HCT116 (cell line): ENCODE measurements around the gene TMEM134.

Experiments
- CTCF ChIP-seq, 3 experiments: fragments of 200-600 bp in 1 of 3; sonication (generic) in 1 of 3; IDR thresholded peaks in 2 of 3; conservative IDR thresholded peaks in 1 of 3; 2 replicates each; pipeline ENCODE4 v1.5.1; 2012 to 2017; ENCODE audit warnings: low read depth in 2 of 3, low read length in 2 of 3, antibody characterized with exemption in 1 of 3, borderline replicate concordance in 1 of 3, control low read depth in 1 of 3, mild to moderate bottlenecking in 1 of 3, mixed read lengths in 1 of 3, mixed run types in 1 of 3, moderate library complexity in 1 of 3; ENCODE audit not compliant: insufficient read depth in 1 of 3
- POLR2A ChIP-seq: IDR thresholded peaks from 2 replicates; pipeline ENCODE4 v1.7.0; 2011; ENCODE audit warnings: borderline replicate concordance; ENCODE audit not compliant: insufficient read depth, insufficient read length; ENCODE audit errors: extremely low read depth

- TF ChIP-seq CTCF (IDR thresholded peaks at IDR 0.05 in 2 of 3, conservative IDR thresholded peaks at IDR 0.05 in 1 of 3; ENCODE audit: borderline replicate concordance in 1 of 3, insufficient read depth in 1 of 3, low read depth in 2 of 3, low read length in 2 of 3) (no peak), POLR2A (no peak)
Measured at GRCh38 chr11:67452141-67452952, 16.7 kb downstream of the TMEM134 start, which contains the start of gene GPR152.
